MM.1S (cell line): ENCODE measurements around the gene TNFAIP3.
A peak's percentile ranks its signal among the peaks of the same experiment; 100 is the strongest.

Source experiments
- DNase-seq: peaks from one replicate; pipeline ENCODE4 v3.0.0-alpha.2; 2015
- H2AFZ ChIP-seq: fragments of 300-600 bp; sonication (generic); 2 replicates; pipeline ENCODE4 v1.6.0; 2016; ENCODE audit warnings: antibody characterized with exemption, low read length
- H3F3A ChIP-seq: fragments of 300-600 bp; sonication (generic); 2 replicates; pipeline ENCODE4 v1.6.1; 2016; ENCODE audit warnings: mild to moderate bottlenecking, antibody characterized with exemption, low read length, moderate library complexity, mixed read lengths; ENCODE audit not compliant: insufficient read depth
- H3K27ac ChIP-seq: fragments of 300-600 bp; sonication (generic); 2 replicates; pipeline ENCODE4 v1.5.1; 2016; ENCODE audit warnings: mild to moderate bottlenecking, low read length
- H3K27me3 ChIP-seq: fragments of 300-600 bp; sonication (generic); replicated peaks from 2 replicates; pipeline ENCODE4 v1.6.0; 2016; ENCODE audit warnings: low read length; ENCODE audit not compliant: insufficient read depth
- H3K36me3 ChIP-seq: fragments of 300-600 bp; sonication (generic); replicated peaks from 2 replicates; pipeline ENCODE4 v1.6.1; 2016; ENCODE audit warnings: mild to moderate bottlenecking, low read length, mixed read lengths; ENCODE audit not compliant: insufficient read depth
- H3K4me1 ChIP-seq: fragments of 300-600 bp; sonication (generic); 2 replicates; pipeline ENCODE4 v1.6.1; 2016; ENCODE audit warnings: low read length, mixed read lengths
- H3K4me2 ChIP-seq: fragments of 300-600 bp; sonication (generic); 2 replicates; pipeline ENCODE4 v1.6.0; 2016; ENCODE audit warnings: low read depth, low read length
- H3K4me3 ChIP-seq: fragments of 300-600 bp; sonication (generic); 2 replicates; pipeline ENCODE4 v1.5.1; 2016; ENCODE audit warnings: low read length, mixed read lengths
- H3K79me2 ChIP-seq: fragments of 300-600 bp; sonication (generic); 2 replicates; pipeline ENCODE4 v1.6.1; 2016; ENCODE audit warnings: mixed run types, low read length, mixed read lengths
- H3K9ac ChIP-seq: fragments of 300-600 bp; sonication (generic); 2 replicates; pipeline ENCODE4 v1.6.1; 2016; ENCODE audit warnings: low read length, mixed read lengths
- H3K9me2 ChIP-seq: fragments of 300-600 bp; sonication (generic); replicated peaks from 2 replicates; pipeline ENCODE4 v1.6.1; 2016; ENCODE audit warnings: mild to moderate bottlenecking, low read length, mixed read lengths; ENCODE audit not compliant: insufficient read depth
- H3K9me3 ChIP-seq: fragments of 300-600 bp; sonication (generic); replicated peaks from 2 replicates; pipeline ENCODE4 v1.6.1; 2016; ENCODE audit warnings: mild to moderate bottlenecking, low read length, mixed read lengths; ENCODE audit not compliant: insufficient read depth
- H4K20me1 ChIP-seq: fragments of 300-600 bp; sonication (generic); 2 replicates; pipeline ENCODE4 v1.6.1; 2016; ENCODE audit warnings: mild to moderate bottlenecking, low read length, moderate library complexity, mixed read lengths; ENCODE audit not compliant: insufficient read depth
- CTCF ChIP-seq: fragments of 300-600 bp; sonication (generic); IDR thresholded peaks from 2 replicates; pipeline ENCODE4 v1.5.1; 2016; ENCODE audit warnings: antibody characterized with exemption, low read length, mixed read lengths
- EZH2 ChIP-seq: fragments of 300-600 bp; sonication (generic); optimal IDR thresholded peaks from 2 replicates; pipeline ENCODE3; 2017; ENCODE audit warnings: low read depth, mild to moderate bottlenecking, antibody characterized with exemption, low read length, mixed read lengths
- EZH2phosphoT487 ChIP-seq: fragments of 300-600 bp; sonication (generic); IDR thresholded peaks from 2 replicates; pipeline ENCODE4 v1.6.1; 2018; ENCODE audit warnings: antibody characterized with exemption, low read length

Gene TNFAIP3

GRCh38 chr6:137866914-137867684 is at the start of gene TNFAIP3:
TNFAIP3 (plus strand) TSS chr6:137867259; CDS start chr6:137871228, 3,969 bp downstream.
- Histone ChIP-seq H3K4me2 (peak within 1 kb of the TSS; percentile 98), H3K4me1 (peaks cover 11% of the 10 kb centered on the region), H2AFZ (peak within 1 kb of the TSS; percentile 49), H3K36me3 (peaks cover 15% of the 10 kb centered on the region), H3K27me3 (no peaks in the 10 kb centered on the region), H3K27ac (peak within 1 kb of the TSS; percentile 93), H4K20me1 (peaks cover 9% of the 10 kb centered on the region; the same call in 1 of the 2 replicates), H3K9me2 (no peaks in the 10 kb centered on the region), H3K9ac (peak within 1 kb of the TSS; percentile 95), H3K4me3 (peak within 1 kb of the TSS; percentile 88), H3K79me2 (peaks cover 93% of the 10 kb centered on the region), H3K9me3 (no peaks in the 10 kb centered on the region), H3F3A (peaks cover 47% of the 10 kb centered on the region)
- peak; percentile 98 for DNase-seq
- peak; percentile 47 for TF ChIP-seq CTCF
- no peak for TF ChIP-seq EZH2phosphoT487
- TF ChIP-seq EZH2, result no peak

DNA sequence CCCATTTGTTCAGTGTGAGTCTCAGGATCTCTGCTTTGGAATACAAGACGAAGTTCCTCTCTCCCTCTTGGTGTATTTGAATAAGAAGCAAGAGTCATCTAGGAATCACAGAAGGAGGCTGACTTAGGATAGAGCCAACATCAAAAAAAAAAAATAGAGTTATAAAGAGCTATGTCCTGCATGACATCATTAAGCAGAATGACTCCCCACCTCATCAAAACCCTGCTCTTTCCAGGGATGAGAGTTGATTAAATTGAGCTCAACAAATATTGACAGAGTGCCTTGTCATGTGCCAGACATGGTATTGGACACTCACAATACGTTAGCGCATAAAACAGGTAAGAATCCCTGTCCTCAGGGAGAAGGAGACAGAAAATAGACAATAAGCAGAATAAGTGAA is 48.6 kb upstream of the TNFAIP3 start:
- Histone ChIP-seq H3K4me2 (no peak overlapping the region), H3K27ac (no peak overlapping the region), H3K9me3 (no peaks in the 10 kb centered on the region), H3K27me3 (no peaks in the 10 kb centered on the region), H4K20me1 (no peaks in the 10 kb centered on the region), H2AFZ (no peak overlapping the region), H3K79me2 (no peaks in the 10 kb centered on the region), H3K36me3 (no peaks in the 10 kb centered on the region), H3K9ac (no peak overlapping the region), H3F3A (peaks cover 14% of the 10 kb centered on the region; the same call in 1 of the 2 replicates), H3K9me2 (no peaks in the 10 kb centered on the region), H3K4me1 (peaks cover 16% of the 10 kb centered on the region), H3K4me3 (no peak overlapping the region)
- no peak for TF ChIP-seq EZH2phosphoT487
- TF ChIP-seq CTCF, result no peak
- no peak for TF ChIP-seq EZH2
- no peak for DNase-seq

- Histone ChIP-seq H3K9me2 (no peaks in the 10 kb centered on the region), H3K4me1 (peaks cover 14% of the 10 kb centered on the region), H3K27ac (no peak overlapping the region), H3K36me3 (no peaks in the 10 kb centered on the region), H3K27me3 (no peaks in the 10 kb centered on the region), H3K4me3 (no peak overlapping the region), H3K9ac (no peak overlapping the region), H3K9me3 (no peaks in the 10 kb centered on the region), H2AFZ (no peak overlapping the region), H3F3A (peaks cover 14% of the 10 kb centered on the region; the same call in 1 of the 2 replicates), H3K79me2 (no peaks in the 10 kb centered on the region), H4K20me1 (no peaks in the 10 kb centered on the region), H3K4me2 (no peak overlapping the region)
- no peak for DNase-seq
- TF ChIP-seq EZH2 (no peak), CTCF (no peak), EZH2phosphoT487 (no peak)
These were observed 47.3 kb upstream of the TNFAIP3 start for GRCh38 chr6:137819740-137820139.
